Measurements from ENCODE around the gene VPS16.
"Not testable (repeated sequence)": the region's sequence is repeated elsewhere in the genome, so short reads cannot be mapped to it uniquely, and the experiment has no call there.

VPS16 gene

GRCh38 chr20:2825761-2826160 lies 14.8 kb upstream of the VPS16 start:
- H3K4me3 ChIP-seq (ENCODE audit: low read depth, low read length), result no peak overlapping the region
- no peak for DNase-seq
- no peaks in the 10 kb centered on the region for H3K4me1 ChIP-seq
- no peak for TF ChIP-seq CTCF (IDR thresholded peaks at IDR 0.05; ENCODE audit: low read depth, low read length)
- no peaks in the 10 kb centered on the region for H3K9me3 ChIP-seq
- H3K36me3 ChIP-seq, result no peaks in the 10 kb centered on the region
- H3K27me3 ChIP-seq, result no peaks in the 10 kb centered on the region

GRCh38 chr20:2826655-2827054 lies 13.9 kb upstream of the VPS16 start:
- H3K36me3 ChIP-seq, result no peaks in the 10 kb centered on the region
- no peaks in the 10 kb centered on the region for H3K27me3 ChIP-seq
- no peak overlapping the region for H3K4me3 ChIP-seq (ENCODE audit: low read depth, low read length)
- no peak for DNase-seq
- no peaks in the 10 kb centered on the region for H3K4me1 ChIP-seq
- no peaks in the 10 kb centered on the region for H3K9me3 ChIP-seq
- no peak for TF ChIP-seq CTCF (IDR thresholded peaks at IDR 0.05; ENCODE audit: low read depth, low read length)

- no peaks in the 10 kb centered on the region for H3K36me3 ChIP-seq
- no peaks in the 10 kb centered on the region for H3K27me3 ChIP-seq
Measured at GRCh38 chr20:2829376-2829775, 11.2 kb upstream of the VPS16 start.

GRCh38 chr20:2831206-2831605 lies 9.3 kb upstream of the VPS16 start:
- not testable (repeated sequence) for H3K27me3 ChIP-seq; DNase-seq; H3K4me1 ChIP-seq; H3K4me3 ChIP-seq (ENCODE audit: low read depth, low read length); H3K9me3 ChIP-seq; H3K36me3 ChIP-seq

More at GRCh38 chr20:2829376-2829775, 11.2 kb upstream of the VPS16 start:
- Histone ChIP-seq H3K4me1 (no peaks in the 10 kb centered on the region), H3K9me3 (no peaks in the 10 kb centered on the region), H3K4me3 (ENCODE audit: low read depth, low read length) (no peak overlapping the region)
- no peak for DNase-seq
- no peak for TF ChIP-seq CTCF (IDR thresholded peaks at IDR 0.05; ENCODE audit: low read depth, low read length)

- Histone ChIP-seq H3K9me3 (no peaks in the 10 kb centered on the region), H3K36me3 (0 out of 2 replicates have a peak, but pooled peaks cover 4% of the 10 kb centered on the region), H3K4me3 (ENCODE audit: low read depth, low read length) (no peak overlapping the region), H3K27me3 (no peaks in the 10 kb centered on the region), H3K4me1 (no peaks in the 10 kb centered on the region)
- no peak for TF ChIP-seq CTCF (IDR thresholded peaks at IDR 0.05; ENCODE audit: low read depth, low read length)
- no peak for DNase-seq
Measured at GRCh38 chr20:2833761-2834160, 6.8 kb upstream of the VPS16 start.

GRCh38 chr20:2834401-2835110 lies 6.0 kb upstream of the VPS16 start:
- Histone ChIP-seq H3K9me3 (no peaks in the 10 kb centered on the region), H3K27me3 (no peaks in the 10 kb centered on the region), H3K4me1 (no peaks in the 10 kb centered on the region), H3K36me3 (0 out of 2 replicates have a peak, but pooled peaks cover 4% of the 10 kb centered on the region), H3K4me3 (ENCODE audit: low read depth, low read length) (no peak overlapping the region)
- TF ChIP-seq CTCF (IDR thresholded peaks at IDR 0.05; ENCODE audit: low read depth, low read length), result no peak
- DNase-seq, result no peak

Data from BE2C (cell line).